Measurements from ENCODE around the gene USH2A. TPM values are rescaled to one million over a fixed set of nuclear protein-coding genes. Genes with fewer than 3 reads are reported as not detected.
A peak's percentile ranks its signal among the peaks of the same experiment; 100 is the strongest.

USH2A gene
- total RNA-seq, 1 experiment from 2014 or later: not detected

DNA sequence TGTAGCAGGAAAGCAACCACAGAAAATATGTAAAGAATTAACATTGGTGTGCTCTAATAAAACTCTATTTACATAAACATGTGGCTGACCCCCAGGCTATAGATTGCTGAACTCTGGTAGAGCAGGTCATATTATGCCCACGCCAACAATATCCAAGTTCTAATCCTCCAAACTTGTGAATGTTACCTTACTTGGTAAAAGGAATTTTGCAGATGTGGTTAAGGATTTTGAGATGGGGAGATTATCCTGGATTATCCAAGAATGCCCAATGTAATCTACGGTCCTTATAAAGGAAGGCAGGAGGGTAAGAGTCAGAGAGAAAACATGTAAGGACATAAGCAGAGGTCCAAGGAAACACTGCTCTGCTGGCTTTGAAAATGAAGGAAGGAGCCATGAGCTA is 201.0 kb downstream of the USH2A start:
- TF ChIP-seq CTCF (conservative IDR thresholded peaks at IDR 0.05; ENCODE audit: low read depth, low read length): no peak
- no peak for TF ChIP-seq EZH2 (IDR thresholded peaks at IDR 0.05; ENCODE audit: borderline replicate concordance, low read depth, low read length, poor library complexity, severe bottlenecking)
- DNase-seq (ENCODE audit: low spot score): no peak
- ChIA-PET CTCF (interaction anchor here (1.5 kb wide), 1 partner anchor 81 kb away, joined by 7 read pairs; no protein-coding TSS in a partner anchor), POLR2A (ENCODE audit: low non-redundant PET) (no interaction called here)
- H3K27ac ChIP-seq (ENCODE audit: low read depth, low read length, poor library complexity, severe bottlenecking): no peak overlapping the region
- intact Hi-C loops (cut with micrococcal nuclease; ENCODE audit: unreplicated experiment): loop anchor here (5.0 kb wide), 1 partner anchor 110 kb away; no protein-coding TSS in a partner anchor
- H3K9me3 ChIP-seq (ENCODE audit: low read depth, low read length, poor library complexity, severe bottlenecking): no peaks in the 10 kb centered on the region
- H3K36me3 ChIP-seq (ENCODE audit: insufficient read depth, low read length, poor library complexity, severe bottlenecking): no peaks in the 10 kb centered on the region
- peaks cover 56% of the 10 kb centered on the region for H3K27me3 ChIP-seq (replicated peaks; ENCODE audit: insufficient read depth, low read depth, low read length, poor library complexity)
- H3K4me3 ChIP-seq (ENCODE audit: low read depth, low read length, poor library complexity, severe bottlenecking): no peak overlapping the region
- no peaks in the 10 kb centered on the region for H3K4me1 ChIP-seq (ENCODE audit: insufficient read depth, low read length, poor library complexity, severe bottlenecking)
- BruUV-seq (replicated peaks): no TSS peak

- ChIA-PET POLR2A (ENCODE audit: low non-redundant PET) (no interaction called here), CTCF (interaction anchor here (0.6 to 1.5 kb wide), 10 partner anchors 10 to 511 kb away, joined by 3 to 7 read pairs (median 3); no protein-coding TSS in a partner anchor)
- H3K9me3 ChIP-seq (ENCODE audit: low read depth, low read length, poor library complexity, severe bottlenecking): no peaks in the 10 kb centered on the region
- intact Hi-C loops (cut with micrococcal nuclease; ENCODE audit: unreplicated experiment): loop anchor here (1.0 to 5.0 kb wide), 2 partner anchors 109 to 229 kb away; no protein-coding TSS in a partner anchor
- no peak overlapping the region for H3K27ac ChIP-seq (ENCODE audit: low read depth, low read length, poor library complexity, severe bottlenecking)
- BruUV-seq (replicated peaks): no TSS peak
- H3K4me3 ChIP-seq (ENCODE audit: low read depth, low read length, poor library complexity, severe bottlenecking): peak overlapping the region; percentile 37
- peak; percentile 84 for DNase-seq (ENCODE audit: low spot score)
- no peak for TF ChIP-seq EZH2 (IDR thresholded peaks at IDR 0.05; ENCODE audit: borderline replicate concordance, low read depth, low read length, poor library complexity, severe bottlenecking)
- TF ChIP-seq CTCF (conservative IDR thresholded peaks at IDR 0.05; ENCODE audit: low read depth, low read length): peak; percentile 85
- peaks cover 55% of the 10 kb centered on the region for H3K27me3 ChIP-seq (replicated peaks; ENCODE audit: insufficient read depth, low read depth, low read length, poor library complexity)
- no peaks in the 10 kb centered on the region for H3K36me3 ChIP-seq (ENCODE audit: insufficient read depth, low read length, poor library complexity, severe bottlenecking)
- H3K4me1 ChIP-seq (ENCODE audit: insufficient read depth, low read length, poor library complexity, severe bottlenecking): no peaks in the 10 kb centered on the region
Measured at GRCh38 chr1:216221260-216221700, 202.0 kb downstream of the USH2A start.

- Histone ChIP-seq H3K9me3 (ENCODE audit: low read depth, low read length, poor library complexity, severe bottlenecking) (no peaks in the 10 kb centered on the region), H3K4me1 (ENCODE audit: insufficient read depth, low read length, poor library complexity, severe bottlenecking) (no peaks in the 10 kb centered on the region), H3K27ac (ENCODE audit: low read depth, low read length, poor library complexity, severe bottlenecking) (no peak overlapping the region), H3K36me3 (ENCODE audit: insufficient read depth, low read length, poor library complexity, severe bottlenecking) (no peaks in the 10 kb centered on the region), H3K27me3 (replicated peaks; ENCODE audit: insufficient read depth, low read depth, low read length, poor library complexity) (peaks cover 64% of the 10 kb centered on the region), H3K4me3 (ENCODE audit: low read depth, low read length, poor library complexity, severe bottlenecking) (no peak overlapping the region)
- POLR2A ChIA-PET (ENCODE audit: low non-redundant PET): no interaction called here
- TF ChIP-seq EZH2 (IDR thresholded peaks at IDR 0.05; ENCODE audit: borderline replicate concordance, low read depth, low read length, poor library complexity, severe bottlenecking) (no peak), CTCF (conservative IDR thresholded peaks at IDR 0.05; ENCODE audit: low read depth, low read length) (no peak)
- DNase-seq (ENCODE audit: low spot score): no peak
- intact Hi-C loops (cut with micrococcal nuclease; ENCODE audit: unreplicated experiment): no loop called here
- no TSS peak for BruUV-seq (replicated peaks)
- CTCF ChIA-PET: no interaction called here
Measured at GRCh38 chr1:216216305-216216704, 206.9 kb downstream of the USH2A start.

Measured in A673 (cell line).